CD4-positive, CD25-positive, alpha-beta regulatory T cell (primary cell): ENCODE data around the gene F12. TPM values are rescaled to one million over a fixed set of nuclear protein-coding genes. Genes with fewer than 3 reads are reported as not detected.
A peak's percentile ranks its signal among the peaks of the same experiment; 100 is the strongest.

Source experiments
- ATAC-seq, 2 donors: fragments of 150-1000 bp; cut with Tn5 transposase; one replicate each; pipeline ENCODE4 v1.10.0; 2021; ENCODE audit warnings: low read depth in 2 of 2, moderate number of reproducible peaks in 2 of 2, moderate library complexity in 1 of 2
- DNase-seq, 3 donors: peaks; one replicate each; pipeline versions ENCODE4 v3.0.0 to v3.0.0-alpha.2; 2012 to 2022; ENCODE audit warnings: mixed read lengths in 1 of 3
- H3K27ac ChIP-seq: one replicate; pipeline ENCODE4 v1.7.0; 2013; ENCODE audit warnings: mild to moderate bottlenecking, low read length; ENCODE audit not compliant: insufficient read depth, poor library complexity, severe bottlenecking
- H3K27me3 ChIP-seq: one replicate; pipeline ENCODE4 v1.7.0; 2013; ENCODE audit warnings: low read length; ENCODE audit not compliant: control insufficient read depth, insufficient read depth
- H3K36me3 ChIP-seq: one replicate; pipeline ENCODE4 v1.7.0; 2013; ENCODE audit warnings: mild to moderate bottlenecking, low read length, moderate library complexity; ENCODE audit not compliant: control insufficient read depth, insufficient read depth
- H3K4me1 ChIP-seq: 2 replicates; pipeline ENCODE4 v1.7.0; 2013; ENCODE audit warnings: mild to moderate bottlenecking, low read length; ENCODE audit not compliant: insufficient read depth, control insufficient read depth, poor library complexity, severe bottlenecking
- H3K4me3 ChIP-seq: one replicate; pipeline ENCODE4 v1.7.0; 2013; ENCODE audit warnings: low read depth, mild to moderate bottlenecking, low read length, moderate library complexity
- H3K9me3 ChIP-seq, 2 experiments: 1 replicate in 1 of 2; 2 replicates in 1 of 2; pipeline ENCODE4 v1.7.0; 2013; ENCODE audit warnings: low read length in 2 of 2, mild to moderate bottlenecking in 1 of 2, moderate library complexity in 1 of 2; ENCODE audit not compliant: control insufficient read depth in 2 of 2
- H3K27ac Mint-ChIP-seq, 3 donors: one replicate each; pipeline ENCODE4 v1.8.0; 2020 to 2022; ENCODE audit warnings: mild to moderate bottlenecking in 3 of 3, mixed read lengths in 3 of 3, moderate library complexity in 2 of 3
- H3K27me3 Mint-ChIP-seq: one replicate; pipeline ENCODE4 v1.8.0; 2022; ENCODE audit warnings: mild to moderate bottlenecking, mixed read lengths
- H3K36me3 Mint-ChIP-seq: one replicate; pipeline ENCODE4 v1.8.0; 2020; ENCODE audit warnings: mixed read lengths
- H3K4me1 Mint-ChIP-seq, 4 donors: one replicate each; pipeline ENCODE4 v1.8.0; 2020 to 2022; ENCODE audit warnings: mixed read lengths in 4 of 4, mild to moderate bottlenecking in 1 of 4
- H3K4me3 Mint-ChIP-seq, 4 donors: one replicate each; pipeline ENCODE4 v1.8.0; 2020 to 2022; ENCODE audit warnings: mild to moderate bottlenecking in 4 of 4, mixed read lengths in 4 of 4, moderate library complexity in 3 of 4
- H3K9me3 Mint-ChIP-seq, 7 donors: one replicate each; pipeline ENCODE4 v1.8.0; 2020 to 2022; ENCODE audit warnings: mixed read lengths in 7 of 7, mild to moderate bottlenecking in 3 of 7, moderate library complexity in 2 of 7
- polyA plus RNA-seq, 4 donors: library from polyadenylated mRNA; unstranded; fragments of 300-500 nt; fragmentation: Illumina TruSeq; gene quantifications; one replicate each; pipeline ENCODE4 v1.2.3, GENCODE V29; 2021
- total RNA-seq: library from RNA; stranded (reverse); gene quantifications from one replicate; pipeline ENCODE4 v1.2.3, GENCODE V29; 2022

The F12 gene
- total and polyA plus RNA-seq, 5 donors from 2014 or later: 0.16 to 0.94 (median 0.27) TPM; not detected in 1

DNA sequence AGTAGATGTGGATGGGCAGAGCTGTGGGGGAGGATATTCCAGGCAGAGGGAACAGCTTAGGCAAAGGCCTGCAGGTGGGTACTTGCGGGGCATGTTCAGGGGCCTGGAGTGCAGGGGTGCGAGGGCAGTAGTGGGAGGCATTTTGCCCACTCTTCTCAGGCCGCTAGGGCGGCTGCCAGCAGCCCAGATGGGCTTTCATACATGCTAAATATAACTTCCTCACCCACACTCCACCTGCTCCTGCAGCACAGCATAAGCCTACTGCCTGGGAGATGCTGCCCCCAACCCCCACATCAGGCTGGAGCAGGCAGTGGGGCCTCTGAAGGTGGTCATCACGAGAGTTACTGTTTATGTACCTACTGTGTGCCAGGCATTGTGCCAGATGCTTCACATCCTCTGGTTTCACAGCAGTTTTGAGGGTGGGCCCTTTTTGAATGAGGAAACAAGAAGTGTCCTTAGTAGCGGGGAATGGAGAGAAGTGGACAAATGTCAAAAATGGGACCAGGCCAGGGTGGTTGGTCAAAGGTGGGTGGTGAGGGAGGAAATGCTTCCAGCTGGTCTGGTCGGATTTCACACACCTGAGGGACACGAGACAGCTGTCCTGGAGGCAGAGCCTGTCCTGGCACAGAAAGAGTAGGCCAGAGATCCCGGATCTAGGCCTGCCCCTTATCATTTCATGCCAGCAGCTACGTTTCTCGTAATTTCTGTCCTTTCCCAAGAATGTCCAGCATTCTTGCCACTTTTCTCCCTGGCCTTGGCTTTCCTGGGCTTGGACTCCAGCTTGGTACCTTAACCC is 39.5 kb downstream of the F12 start:
- H3K4me3 Mint-ChIP-seq: peak overlapping the region in 3 of 4 donors; percentile 50 to 78 (median 61)
- no peaks in the 10 kb centered on the region for H3K9me3 ChIP-seq
- H3K4me1 ChIP-seq: peaks cover 64% of the 10 kb centered on the region
- H3K27me3 Mint-ChIP-seq: no peaks in the 10 kb centered on the region
- peak overlapping the region; percentile 43 for H3K27ac ChIP-seq
- H3K4me1 Mint-ChIP-seq: peaks cover 10 to 76% (median 31%) of the 10 kb centered on the region in 4 donors
- no peaks in the 10 kb centered on the region for H3K27me3 ChIP-seq
- no peaks in the 10 kb centered on the region for H3K9me3 Mint-ChIP-seq
- ATAC-seq (no peak), DNase-seq (no peak)
- H3K36me3 Mint-ChIP-seq: peaks cover 14% of the 10 kb centered on the region
- H3K4me3 ChIP-seq: no peak overlapping the region
- H3K36me3 ChIP-seq: peaks cover 51% of the 10 kb centered on the region
- peak overlapping the region; percentile 67 to 98 (median 92) for H3K27ac Mint-ChIP-seq

DNA sequence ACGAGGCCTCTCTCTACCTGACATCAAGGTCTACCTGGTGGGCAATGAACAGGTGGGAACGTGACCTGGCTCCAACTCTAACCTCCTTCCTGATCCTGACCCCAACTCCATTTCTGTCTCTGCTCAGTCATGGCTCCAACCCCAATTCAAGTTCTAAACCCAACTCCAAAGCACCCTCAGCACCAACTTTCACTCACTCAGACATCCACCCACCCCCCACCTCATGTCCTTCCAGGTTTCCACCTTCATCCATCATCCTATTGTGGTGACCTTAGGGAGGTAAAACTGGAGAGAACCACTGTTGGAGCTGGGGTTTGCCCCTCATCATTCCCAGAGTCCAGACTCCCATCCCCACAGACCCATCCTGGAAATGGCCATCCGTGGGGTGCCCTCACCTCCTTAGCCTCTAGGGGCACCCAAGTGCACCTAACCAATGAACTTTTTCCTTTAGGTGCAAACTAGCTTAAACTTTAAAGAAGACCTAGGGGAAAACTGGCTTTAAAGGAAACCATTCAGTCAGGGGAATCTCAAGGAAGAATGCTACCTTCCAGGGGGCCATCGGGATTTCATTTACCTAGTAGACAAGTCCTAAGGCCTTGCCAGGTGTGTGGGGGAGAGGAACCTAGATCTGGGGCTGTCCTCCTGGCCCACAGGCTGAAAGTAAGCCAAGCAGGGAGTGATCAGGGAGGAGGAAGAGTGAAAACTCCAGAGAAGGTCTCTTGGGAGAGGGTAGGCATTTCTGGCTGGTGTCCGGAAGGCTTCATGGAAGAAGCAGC is 40.3 kb downstream of the F12 start:
- no peaks in the 10 kb centered on the region for H3K27me3 ChIP-seq
- Mint-ChIP-seq H3K9me3 (no peaks in the 10 kb centered on the region), H3K4me3 (peak overlapping the region; percentile 49 to 70 (median 56)), H3K27ac (peak overlapping the region; percentile 67 to 98 (median 92)), H3K36me3 (peaks cover 14% of the 10 kb centered on the region), H3K4me1 (peaks cover 10 to 76% (median 33%) of the 10 kb centered on the region in 4 donors), H3K27me3 (no peaks in the 10 kb centered on the region)
- H3K9me3 ChIP-seq: no peaks in the 10 kb centered on the region
- no peak overlapping the region for H3K4me3 ChIP-seq
- ATAC-seq: no peak
- no peak overlapping the region for H3K27ac ChIP-seq
- DNase-seq: peak in 1 of 3 donors; percentile 31
- H3K4me1 ChIP-seq: peaks cover 67% of the 10 kb centered on the region
- peaks cover 53% of the 10 kb centered on the region for H3K36me3 ChIP-seq

DNA sequence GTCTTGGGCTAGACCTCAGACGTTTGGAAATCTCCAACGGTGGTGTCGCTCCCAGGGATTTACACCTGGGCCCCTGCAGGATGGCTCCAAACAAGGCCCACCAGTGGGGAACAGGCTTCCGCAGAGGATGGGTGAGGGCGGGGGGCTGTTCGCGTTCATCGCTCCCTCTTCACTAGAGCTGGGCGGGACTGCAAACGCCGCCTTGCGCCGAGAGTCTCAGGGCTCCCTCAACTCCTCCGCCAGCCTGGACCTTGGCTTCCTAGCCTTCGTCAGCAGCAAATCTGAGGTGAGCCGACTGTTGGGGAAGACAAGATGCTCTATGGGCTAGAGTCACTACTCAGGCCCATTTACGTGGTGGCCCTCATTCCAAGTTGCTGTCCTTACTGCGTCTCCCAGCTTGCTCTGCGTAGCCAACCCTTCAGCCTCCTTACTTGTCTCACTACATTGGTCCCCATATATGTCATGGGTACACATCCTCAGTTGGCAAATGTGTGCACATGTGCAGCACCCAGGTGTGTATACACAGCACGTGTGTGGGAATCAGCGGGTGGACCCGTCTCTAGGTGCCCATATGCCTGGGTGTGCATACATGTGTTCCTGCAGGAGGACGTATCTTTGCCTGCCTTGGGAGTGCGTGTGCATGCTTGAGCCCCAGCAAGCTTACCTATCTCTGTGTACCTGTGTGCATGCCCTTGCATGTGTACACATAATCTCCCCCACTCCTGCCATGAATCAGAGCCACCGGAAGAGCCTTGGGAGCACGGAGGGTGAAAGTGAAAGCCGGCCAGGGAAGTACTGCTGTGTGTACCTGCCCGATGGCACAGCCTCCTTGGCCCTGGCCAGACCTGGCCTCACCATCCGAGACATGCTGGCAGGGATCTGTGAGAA is 41.1 kb downstream of the F12 start:
- Mint-ChIP-seq H3K27ac (peak overlapping the region in 1 of 3 donors; percentile 92), H3K36me3 (peaks cover 14% of the 10 kb centered on the region), H3K4me1 (peaks cover 10 to 76% (median 31%) of the 10 kb centered on the region in 4 donors)

DNA sequence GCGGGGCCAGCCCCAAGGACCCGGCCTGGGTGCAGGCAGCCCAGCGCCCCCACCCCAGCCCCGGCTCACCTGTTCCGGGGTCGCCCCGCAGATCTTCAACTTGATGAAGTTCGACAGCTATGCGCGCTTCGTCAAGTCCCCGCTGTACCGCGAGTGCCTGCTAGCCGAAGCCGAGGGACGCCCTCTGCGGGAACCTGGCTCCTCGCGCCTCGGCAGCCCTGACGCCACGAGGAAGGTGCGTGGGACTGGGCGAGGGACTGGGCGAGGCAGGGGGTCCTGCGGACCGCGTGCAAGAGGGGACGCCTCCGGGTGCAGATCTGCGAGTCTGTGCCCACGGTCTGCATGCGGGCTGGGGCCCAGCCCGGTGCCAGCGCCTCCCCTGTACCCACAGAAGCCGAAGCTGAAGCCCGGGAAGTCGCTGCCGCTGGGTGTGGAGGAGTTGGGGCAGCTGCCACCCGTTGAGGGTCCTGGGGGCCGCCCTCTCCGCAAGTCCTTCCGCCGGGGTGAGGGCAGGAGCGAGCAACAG is 42.0 kb downstream of the F12 start:
- no peak for DNase-seq

More for the DNA sequence above, 41.1 kb downstream of the F12 start:
- Histone ChIP-seq H3K36me3 (peaks cover 53% of the 10 kb centered on the region), H3K27ac (no peak overlapping the region), H3K27me3 (no peaks in the 10 kb centered on the region), H3K4me1 (peaks cover 67% of the 10 kb centered on the region), H3K4me3 (no peak overlapping the region), H3K9me3 (no peaks in the 10 kb centered on the region)
- DNase-seq (no peak), ATAC-seq (no peak)
- Mint-ChIP-seq H3K9me3 (no peaks in the 10 kb centered on the region), H3K4me3 (peak overlapping the region in 2 of 4 donors; percentile 36 to 85), H3K27me3 (no peaks in the 10 kb centered on the region)

DNA sequence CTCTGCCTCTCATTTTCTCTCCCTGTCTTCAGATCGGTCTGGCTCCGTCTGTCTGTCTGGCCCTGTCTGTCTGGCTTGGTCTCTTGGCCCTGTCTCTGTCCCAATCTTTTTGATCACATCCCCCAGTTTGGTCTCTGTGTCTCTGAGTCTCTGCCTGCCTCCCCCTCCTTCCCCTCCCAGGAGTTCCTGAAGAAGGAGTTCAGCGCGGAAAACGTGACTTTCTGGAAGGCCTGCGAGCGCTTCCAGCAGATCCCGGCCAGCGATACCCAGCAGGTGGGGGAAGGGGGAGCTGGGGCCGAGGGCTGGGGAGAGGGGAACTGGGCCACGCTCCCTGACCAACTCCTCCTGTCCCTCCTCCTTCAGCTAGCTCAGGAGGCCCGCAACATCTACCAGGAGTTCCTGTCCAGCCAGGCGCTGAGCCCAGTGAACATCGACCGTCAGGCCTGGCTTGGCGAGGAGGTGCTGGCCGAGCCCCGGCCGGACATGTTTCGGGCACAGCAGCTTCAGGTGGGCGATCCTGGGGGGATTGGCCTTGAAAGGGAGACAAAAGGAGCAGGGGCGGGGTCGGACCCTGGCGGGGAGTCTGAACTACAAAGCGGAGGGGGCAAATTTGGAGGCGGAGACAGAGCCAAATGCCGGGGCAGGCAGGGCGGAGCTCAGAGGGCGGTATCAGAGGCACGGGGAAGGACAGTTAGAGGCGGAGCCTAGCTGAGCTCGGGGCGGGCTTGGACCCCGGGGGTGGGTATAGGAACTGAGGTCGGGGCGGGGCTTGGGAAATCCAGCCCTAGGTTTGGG is 42.6 kb downstream of the F12 start:
- Histone ChIP-seq H3K4me3 (no peak overlapping the region), H3K4me1 (peaks cover 67% of the 10 kb centered on the region), H3K27me3 (no peaks in the 10 kb centered on the region), H3K27ac (no peak overlapping the region), H3K36me3 (peaks cover 49% of the 10 kb centered on the region), H3K9me3 (no peaks in the 10 kb centered on the region)
- DNase-seq (no peak), ATAC-seq (no peak)
- Mint-ChIP-seq H3K36me3 (peaks cover 14% of the 10 kb centered on the region), H3K27me3 (no peaks in the 10 kb centered on the region), H3K4me3 (peak overlapping the region in 1 of 4 donors; percentile 15), H3K27ac (no peak overlapping the region), H3K4me1 (peaks cover 5 to 75% (median 32%) of the 10 kb centered on the region in 4 donors), H3K9me3 (no peaks in the 10 kb centered on the region)

More for the DNA sequence above, 42.0 kb downstream of the F12 start:
- Mint-ChIP-seq H3K9me3 (no peaks in the 10 kb centered on the region), H3K36me3 (peaks cover 14% of the 10 kb centered on the region), H3K27ac (no peak overlapping the region), H3K4me3 (peak overlapping the region in 1 of 4 donors; percentile 85), H3K4me1 (peaks cover 7 to 75% (median 31%) of the 10 kb centered on the region in 4 donors), H3K27me3 (no peaks in the 10 kb centered on the region)
- Histone ChIP-seq H3K27ac (no peak overlapping the region), H3K27me3 (no peaks in the 10 kb centered on the region), H3K36me3 (peaks cover 53% of the 10 kb centered on the region), H3K9me3 (no peaks in the 10 kb centered on the region), H3K4me1 (peaks cover 67% of the 10 kb centered on the region), H3K4me3 (no peak overlapping the region)
- ATAC-seq: no peak

DNA sequence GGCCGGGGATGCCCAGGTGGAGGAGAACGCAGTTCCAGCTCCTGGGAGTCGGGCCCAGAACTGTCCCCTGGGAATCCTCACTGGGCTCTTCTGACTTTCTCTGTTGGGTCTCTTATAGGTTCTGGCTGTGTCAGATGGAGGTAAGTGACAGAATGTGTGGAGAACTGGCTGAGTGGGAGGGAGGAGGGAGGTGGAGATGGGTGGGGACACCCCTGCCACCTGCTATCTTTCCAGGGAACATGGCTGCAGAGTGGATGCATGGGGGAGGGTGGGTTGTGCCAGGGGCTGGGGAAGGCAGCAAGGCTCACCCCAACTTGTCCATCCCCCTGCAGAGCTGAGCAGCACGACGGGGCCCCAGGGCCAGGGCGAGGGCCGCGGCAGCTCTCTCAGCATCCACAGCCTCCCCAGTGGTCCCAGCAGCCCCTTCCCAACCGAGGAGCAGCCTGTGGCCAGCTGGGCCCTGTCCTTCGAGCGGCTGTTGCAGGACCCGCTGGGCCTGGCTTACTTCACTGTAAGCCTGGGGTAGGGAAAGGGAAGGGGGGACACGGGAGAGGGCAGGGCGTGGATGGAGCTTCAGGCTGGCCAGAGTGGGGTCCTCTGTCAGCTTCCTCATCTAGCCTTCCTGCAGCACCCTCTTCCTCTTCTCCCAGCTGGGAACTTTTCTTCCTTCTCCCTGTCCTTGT is 43.4 kb downstream of the F12 start:
- H3K9me3 Mint-ChIP-seq: no peaks in the 10 kb centered on the region
- no peaks in the 10 kb centered on the region for H3K27me3 ChIP-seq
- no peak overlapping the region for H3K27ac Mint-ChIP-seq
- DNase-seq: no peak
- peaks cover 67% of the 10 kb centered on the region for H3K4me1 ChIP-seq
- no peaks in the 10 kb centered on the region for H3K27me3 Mint-ChIP-seq
- ATAC-seq: no peak
- peaks cover 5 to 75% (median 38%) of the 10 kb centered on the region in 4 donors for H3K4me1 Mint-ChIP-seq
- peaks cover 44% of the 10 kb centered on the region for H3K36me3 ChIP-seq
- peak overlapping the region in 1 of 4 donors; percentile 52 for H3K4me3 Mint-ChIP-seq
- H3K4me3 ChIP-seq: no peak overlapping the region
- no peaks in the 10 kb centered on the region for H3K9me3 ChIP-seq
- peaks cover 14% of the 10 kb centered on the region for H3K36me3 Mint-ChIP-seq
- no peak overlapping the region for H3K27ac ChIP-seq
